HUES64 (cell line): Measurements from ENCODE around the gene TFEB.

ENCODE experiments used
- H3K27ac ChIP-seq: 2 replicates; pipeline ENCODE4 v1.7.0; 2013; ENCODE audit warnings: low read depth, low read length, inconsistent platforms
- H3K27me3 ChIP-seq: 2 replicates; pipeline ENCODE4 v1.6.1; 2013; ENCODE audit warnings: mild to moderate bottlenecking, low read length; ENCODE audit not compliant: insufficient read depth
- H3K36me3 ChIP-seq: 2 replicates; pipeline ENCODE4 v1.6.1; 2013; ENCODE audit warnings: mild to moderate bottlenecking, low read length; ENCODE audit not compliant: insufficient read depth
- H3K4me1 ChIP-seq: 2 replicates; pipeline ENCODE4 v1.6.1; 2013; ENCODE audit warnings: mild to moderate bottlenecking, low read length, moderate library complexity; ENCODE audit not compliant: insufficient read depth
- H3K4me3 ChIP-seq: 2 replicates; pipeline ENCODE4 v1.5.1; 2013; ENCODE audit warnings: mild to moderate bottlenecking, low read length, moderate library complexity
- H3K9ac ChIP-seq: 2 replicates; pipeline ENCODE4 v1.6.1; 2013; ENCODE audit warnings: mild to moderate bottlenecking, low read depth, low read length
- H3K9me3 ChIP-seq: 2 replicates; pipeline ENCODE4 v1.6.1; 2013; ENCODE audit warnings: low read depth, low read length; ENCODE audit not compliant: insufficient read depth
- WGBS: fragments of 150-250, 120-280 bp; methylation state at CpG from one replicate; pipeline ENCODE4 v1.1.7; 2013; ENCODE audit warnings: missing lambda C conversion rate; 5-methylcytosine and 5-hydroxymethylcytosine counted together

TFEB gene

GRCh38 chr6:41636833-41637193 lies 98.6 kb downstream of the TFEB start:
- Histone ChIP-seq H3K9me3 (no peaks in the 10 kb centered on the region), H3K36me3 (no peaks in the 10 kb centered on the region), H3K27ac (no peak overlapping the region), H3K4me1 (peaks cover 35% of the 10 kb centered on the region), H3K9ac (peak overlapping the region; percentile 45; the same call in 1 of the 2 replicates), H3K4me3 (peak overlapping the region; percentile 88), H3K27me3 (peaks cover 67% of the 10 kb centered on the region)
- 3% methylated on average over 31 of the region's 31 CpGs for WGBS

- peaks cover 56% of the 10 kb centered on the region for H3K27me3 ChIP-seq
- H3K9me3 ChIP-seq = no peaks in the 10 kb centered on the region
- H3K9ac ChIP-seq = no peak overlapping the region
Observed at GRCh38 chr6:41635365-41635764, 100.0 kb downstream of the TFEB start.

GRCh38 chr6:41634657-41635056 lies 100.8 kb downstream of the TFEB start:
- H3K27ac ChIP-seq = no peak overlapping the region
- no peak overlapping the region for H3K9ac ChIP-seq
- peaks cover 20% of the 10 kb centered on the region for H3K4me1 ChIP-seq
- WGBS = 39% methylated on average over 4 of the region's 4 CpGs
- no peaks in the 10 kb centered on the region for H3K9me3 ChIP-seq
- H3K27me3 ChIP-seq = peaks cover 50% of the 10 kb centered on the region
- no peak overlapping the region for H3K4me3 ChIP-seq
- H3K36me3 ChIP-seq = no peaks in the 10 kb centered on the region

More at GRCh38 chr6:41635365-41635764, 100.0 kb downstream of the TFEB start:
- Histone ChIP-seq H3K4me3 (no peak overlapping the region), H3K36me3 (no peaks in the 10 kb centered on the region), H3K4me1 (peaks cover 27% of the 10 kb centered on the region), H3K27ac (no peak overlapping the region)
- 85% methylated on average over 6 of the region's 6 CpGs for WGBS
